GM12878 (cell line): ENCODE results near the gene FBF1.

ENCODE experiments used
- IKZF2 ChIP-seq, 2 experiments: fragments of 450-650 bp; IDR thresholded peaks; 2 replicates each; pipeline ENCODE4 v1.6.1; 2017; ENCODE audit warnings: mild to moderate bottlenecking in 2 of 2, moderate library complexity in 2 of 2
- SREBF2 ChIP-seq: IDR thresholded peaks from 2 replicates; pipeline ENCODE4 v1.6.1; 2012; ENCODE audit warnings: mild to moderate bottlenecking, low read length

- TF ChIP-seq IKZF2 (IDR thresholded peaks at IDR 0.05) (no peak), SREBF2 (no peak)
Observed at GRCh38 chr17:75909812-75910274, 31.0 kb downstream of the FBF1 start.
